ENCODE measurements around the gene CD96.

GRCh38 chr3:111681661-111682426, 139.8 kb downstream of the CD96 start:
- TF ChIP-seq POLR2A (IDR thresholded peaks at IDR 0.05) (no peak), CTCF (IDR thresholded peaks at IDR 0.05 in 8 of 11, conservative IDR thresholded peaks at IDR 0.05 in 3 of 11) (no peak), POLR2AphosphoS5 (IDR thresholded peaks at IDR 0.05) (no peak)

Measured in spleen (tissue), 7 donors.